ENCODE measurements around the gene CYB561A3. TPM values are rescaled to one million over a fixed set of nuclear protein-coding genes. Genes with fewer than 3 reads are reported as not detected.
"Not testable (repeated sequence)": the region's sequence is repeated elsewhere in the genome, so short reads cannot be mapped to it uniquely, and the experiment has no call there.

The CYB561A3 gene
- 594 TPM for polyA plus RNA-seq

- Mint-ChIP-seq H3K27me3 (no peaks in the 10 kb centered on the region), H3K4me1 (peaks cover 27 to 41% (median 40%) of the 10 kb centered on the region in 3 donors), H3K9me3 (no peaks in the 10 kb centered on the region), H3K36me3 (no peaks in the 10 kb centered on the region), H3K4me3 (peak within 1 kb of the TSS; percentile 94 to 100 (median 98)), H3K27ac (peak within 1 kb of the TSS; percentile 93 to 98 (median 97))
Measured at GRCh38 chr11:61361741-61362541, at the start of gene CYB561A3, which contains the start of gene TMEM138. CYB561A3 (minus strand) TSS chr11:61361882; CDS start chr11:61356713, 5,169 bp downstream. TMEM138 (plus strand) TSS chr11:61362374; CDS start chr11:61364391, 2,017 bp downstream.

DNA sequence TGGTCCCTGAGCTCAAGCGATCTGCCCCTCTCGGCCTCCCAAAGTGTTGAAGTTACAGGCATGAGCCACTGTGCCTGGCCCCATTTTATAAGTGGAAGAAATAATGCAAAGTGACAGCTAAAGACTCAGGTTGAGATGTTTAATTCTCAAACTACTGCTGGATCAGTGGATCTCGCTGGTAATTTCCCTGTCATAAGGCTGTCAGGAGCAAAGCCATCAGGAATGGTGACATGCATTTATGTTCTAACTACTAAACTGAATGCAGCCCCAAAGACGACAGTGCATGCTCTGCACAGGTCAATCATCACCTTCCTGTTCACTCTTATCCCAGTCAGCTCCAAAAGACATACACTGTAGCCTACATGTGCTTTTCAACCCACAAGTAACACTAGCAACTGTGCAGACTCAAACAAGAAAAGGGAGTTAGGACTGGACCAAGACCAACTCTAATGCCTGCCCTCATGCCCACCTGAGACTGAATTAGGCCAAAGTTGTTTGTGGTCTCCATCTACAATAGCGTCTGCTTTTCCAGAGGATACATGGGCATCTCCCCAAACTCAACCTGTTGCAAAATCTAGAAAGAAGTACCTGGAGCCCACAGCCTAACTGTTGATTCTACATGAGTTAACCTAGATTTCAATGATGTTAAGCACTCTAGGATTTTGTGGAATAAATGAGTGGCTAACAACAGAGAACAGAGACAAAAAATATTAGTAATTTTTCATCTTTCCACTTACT is 45.5 kb upstream of the CYB561A3 start:
- Mint-ChIP-seq H3K9me3 (no peaks in the 10 kb centered on the region), H3K4me1 (peaks cover 0 to 5% (median under 1%) of the 10 kb centered on the region in 3 donors), H3K36me3 (no peaks in the 10 kb centered on the region), H3K4me3 (no peak overlapping the region), H3K27ac (peak overlapping the region in 1 of 3 donors; percentile 72), H3K27me3 (no peaks in the 10 kb centered on the region)

- H3K4me3 Mint-ChIP-seq, result no peak overlapping the region
- H3K27me3 Mint-ChIP-seq, result no peaks in the 10 kb centered on the region
- H3K4me1 Mint-ChIP-seq, result peaks cover 0 to 5% (median 4%) of the 10 kb centered on the region in 3 donors
- H3K9me3 Mint-ChIP-seq, result no peaks in the 10 kb centered on the region
- no peaks in the 10 kb centered on the region for H3K36me3 Mint-ChIP-seq
- H3K27ac Mint-ChIP-seq, result peak overlapping the region in 1 of 3 donors; percentile 31
Measured at GRCh38 chr11:61406067-61406466, 44.4 kb upstream of the CYB561A3 start.

DNA sequence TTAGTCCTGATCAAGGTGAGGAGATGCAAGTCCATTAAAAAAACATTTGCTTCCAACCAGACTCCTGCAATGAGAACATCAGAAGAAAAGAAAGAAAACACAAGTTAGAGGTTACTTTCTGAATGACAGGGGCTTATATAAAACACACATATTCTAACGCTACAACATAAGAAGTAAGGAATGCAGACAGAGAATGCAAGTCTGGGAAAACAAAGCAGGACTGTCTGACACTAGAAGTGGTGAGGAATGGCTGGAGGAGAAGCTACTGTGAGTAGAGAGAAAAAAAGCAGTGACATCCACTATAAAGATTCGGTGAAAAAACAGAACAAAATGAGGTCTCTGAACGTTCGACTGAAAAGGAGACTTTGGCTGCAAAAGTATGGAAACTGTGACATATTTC is 43.0 kb upstream of the CYB561A3 start:
- Mint-ChIP-seq H3K9me3 (no peaks in the 10 kb centered on the region), H3K4me3 (no peak overlapping the region), H3K4me1 (peaks cover 0 to 5% (median 4%) of the 10 kb centered on the region in 3 donors), H3K27me3 (no peaks in the 10 kb centered on the region), H3K27ac (no peak overlapping the region), H3K36me3 (no peaks in the 10 kb centered on the region)

DNA sequence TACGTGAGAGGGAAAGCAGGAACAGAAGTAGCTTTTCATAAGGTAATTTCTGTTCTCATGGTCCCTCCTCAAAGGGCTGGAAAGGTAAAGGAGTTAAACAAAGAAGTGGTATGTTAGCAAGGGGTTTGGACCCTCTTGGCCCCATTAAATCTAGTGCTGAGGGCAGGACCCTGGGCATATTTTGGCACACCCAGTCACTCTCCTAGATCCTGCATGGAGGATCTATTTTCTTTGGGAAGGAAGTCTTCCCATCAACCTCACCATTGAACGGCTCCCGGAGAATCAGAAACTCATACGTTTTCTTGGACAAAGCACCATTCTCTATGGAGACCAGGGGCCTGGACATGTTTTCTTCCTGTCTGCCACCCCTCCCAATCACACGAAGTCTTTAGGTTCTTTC is 42.4 kb upstream of the CYB561A3 start:
- Mint-ChIP-seq H3K9me3 (no peaks in the 10 kb centered on the region), H3K4me1 (peaks cover 0 to 5% (median 4%) of the 10 kb centered on the region in 3 donors), H3K36me3 (no peaks in the 10 kb centered on the region)

DNA sequence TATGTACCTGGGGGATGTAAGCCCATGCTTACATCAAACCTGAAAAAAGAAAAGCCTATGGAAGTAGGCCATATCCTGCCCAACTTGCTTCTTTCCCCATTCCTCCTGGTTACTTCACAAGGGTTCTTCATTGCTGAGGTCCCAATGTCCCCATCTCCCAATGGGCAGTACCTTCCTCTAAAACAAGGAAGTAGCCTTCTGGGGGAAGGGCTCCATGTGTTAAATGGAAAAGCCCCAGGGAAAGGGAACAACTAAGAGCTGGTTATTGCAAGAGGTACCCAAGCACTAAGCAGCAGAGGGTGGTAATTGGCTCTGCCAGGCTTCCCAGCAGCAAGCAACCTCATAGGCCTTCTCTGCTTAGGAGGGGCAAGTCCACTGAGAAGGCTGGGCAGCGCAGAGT is 42.0 kb upstream of the CYB561A3 start:
- Mint-ChIP-seq H3K9me3 (no peaks in the 10 kb centered on the region), H3K4me1 (peaks cover 0 to 5% (median 4%) of the 10 kb centered on the region in 3 donors), H3K27ac (peak overlapping the region in 2 of 3 donors; percentile 14 to 35), H3K36me3 (no peaks in the 10 kb centered on the region), H3K4me3 (no peak overlapping the region), H3K27me3 (no peaks in the 10 kb centered on the region)

More for the DNA sequence above, 42.4 kb upstream of the CYB561A3 start:
- Mint-ChIP-seq H3K4me3 (no peak overlapping the region), H3K27ac (peak overlapping the region in 1 of 3 donors; percentile 14), H3K27me3 (no peaks in the 10 kb centered on the region)

- Mint-ChIP-seq H3K36me3 (no peaks in the 10 kb centered on the region), H3K4me3 (no peak overlapping the region), H3K27me3 (no peaks in the 10 kb centered on the region), H3K27ac (no peak overlapping the region), H3K9me3 (no peaks in the 10 kb centered on the region), H3K4me1 (peaks cover 0 to 4% (median 2%) of the 10 kb centered on the region in 3 donors)
Measured at GRCh38 chr11:61401573-61401972, 39.9 kb upstream of the CYB561A3 start.

GRCh38 chr11:61401173-61401572 is 39.5 kb upstream of the CYB561A3 start:
- Mint-ChIP-seq H3K27ac (peak overlapping the region in 2 of 3 donors; percentile 2 to 44), H3K36me3 (no peaks in the 10 kb centered on the region), H3K4me1 (peaks cover 0 to 4% (median 2%) of the 10 kb centered on the region in 3 donors), H3K27me3 (no peaks in the 10 kb centered on the region), H3K9me3 (no peaks in the 10 kb centered on the region), H3K4me3 (no peak overlapping the region)

- H3K4me1 Mint-ChIP-seq, result peaks cover 13 to 19% (median 14%) of the 10 kb centered on the region in 3 donors
- H3K36me3 Mint-ChIP-seq, result peaks cover 3% of the 10 kb centered on the region
- peak overlapping the region; percentile 92 to 100 (median 96) for H3K4me3 Mint-ChIP-seq
- no peaks in the 10 kb centered on the region for H3K9me3 Mint-ChIP-seq
- peak overlapping the region; percentile 74 to 96 (median 95) for H3K27ac Mint-ChIP-seq
- no peaks in the 10 kb centered on the region for H3K27me3 Mint-ChIP-seq
Measured at GRCh38 chr11:61392981-61393595, 31.4 kb upstream of the CYB561A3 start.

DNA sequence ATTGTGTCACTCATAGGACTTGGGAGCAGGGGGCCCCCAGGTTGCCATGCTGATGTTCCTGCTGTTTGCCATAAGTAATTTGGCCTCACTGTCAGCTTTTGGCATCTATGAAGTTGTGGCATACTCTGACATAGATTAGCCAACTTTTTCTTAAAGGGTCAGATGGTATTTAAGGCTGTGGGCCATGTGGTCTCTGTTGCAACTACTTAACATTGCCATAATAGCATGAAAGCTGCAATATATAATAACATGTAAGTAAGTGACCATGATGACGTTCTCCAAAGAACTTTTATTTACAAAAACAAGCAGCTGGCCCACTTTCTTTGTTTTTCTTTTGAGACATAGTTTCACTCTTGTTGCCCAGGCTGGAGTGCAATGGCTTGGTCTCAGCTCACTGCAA is 28.5 kb upstream of the CYB561A3 start:
- Mint-ChIP-seq H3K36me3 (peaks cover 2% of the 10 kb centered on the region), H3K4me3 (peak overlapping the region in 3 of 4 donors; percentile 9 to 77 (median 25)), H3K9me3 (no peaks in the 10 kb centered on the region), H3K27ac (peak overlapping the region in 1 of 3 donors; percentile 62), H3K27me3 (no peaks in the 10 kb centered on the region), H3K4me1 (peaks cover 18 to 22% (median 19%) of the 10 kb centered on the region in 3 donors)

DNA sequence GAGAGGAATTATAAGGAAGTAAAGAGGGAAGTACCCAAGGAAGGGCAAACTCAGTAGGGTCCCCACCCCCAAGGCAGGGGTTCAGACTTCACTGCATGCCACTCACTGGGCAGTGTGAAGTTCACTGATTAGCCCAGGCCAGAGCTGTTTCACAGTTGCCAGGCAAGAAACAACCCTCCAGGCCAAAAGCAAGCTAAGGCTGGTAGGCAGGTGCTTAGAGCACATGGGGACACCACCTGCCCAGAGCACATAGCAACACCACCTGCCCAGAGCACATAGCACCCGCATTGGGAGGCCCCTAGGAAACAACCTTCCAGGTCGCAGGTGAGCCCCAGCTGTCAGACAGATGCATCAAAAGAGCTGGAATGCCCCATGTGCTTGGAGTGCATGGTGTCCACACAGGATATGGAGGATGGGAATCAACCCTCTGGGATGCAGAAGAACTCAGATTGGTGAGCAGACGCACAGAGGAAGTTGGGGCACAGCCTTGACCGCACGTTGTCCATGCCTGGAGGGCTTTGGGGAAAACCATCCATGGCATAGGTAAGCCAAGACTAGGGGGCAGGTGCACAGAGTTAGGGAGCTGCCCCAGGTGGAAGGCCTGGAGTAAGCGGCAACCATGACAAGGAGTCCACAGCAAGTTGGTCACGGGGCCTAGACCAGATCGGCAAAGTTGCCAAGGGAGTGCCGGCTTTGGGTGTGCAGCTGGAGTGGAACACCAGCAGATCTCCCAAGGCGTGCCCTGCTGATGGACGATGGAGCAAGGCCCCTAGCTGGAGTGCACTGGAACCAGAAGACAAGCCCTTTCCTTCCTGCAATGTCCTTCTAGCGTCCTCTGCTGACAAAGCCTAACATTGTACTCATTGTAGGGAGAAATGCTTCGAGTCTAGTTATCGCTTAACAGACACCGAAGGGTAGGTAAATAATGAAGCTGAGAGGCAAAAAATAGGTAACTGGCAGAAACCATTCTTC is 22.9 kb upstream of the CYB561A3 start:
- peaks cover 1% of the 10 kb centered on the region for H3K36me3 Mint-ChIP-seq
- no peak overlapping the region for H3K4me3 Mint-ChIP-seq
- no peak overlapping the region for H3K27ac Mint-ChIP-seq
- H3K4me1 Mint-ChIP-seq, result peaks cover 0 to 12% (median 5%) of the 10 kb centered on the region in 3 donors
- H3K27me3 Mint-ChIP-seq, result no peaks in the 10 kb centered on the region
- no peaks in the 10 kb centered on the region for H3K9me3 Mint-ChIP-seq

DNA sequence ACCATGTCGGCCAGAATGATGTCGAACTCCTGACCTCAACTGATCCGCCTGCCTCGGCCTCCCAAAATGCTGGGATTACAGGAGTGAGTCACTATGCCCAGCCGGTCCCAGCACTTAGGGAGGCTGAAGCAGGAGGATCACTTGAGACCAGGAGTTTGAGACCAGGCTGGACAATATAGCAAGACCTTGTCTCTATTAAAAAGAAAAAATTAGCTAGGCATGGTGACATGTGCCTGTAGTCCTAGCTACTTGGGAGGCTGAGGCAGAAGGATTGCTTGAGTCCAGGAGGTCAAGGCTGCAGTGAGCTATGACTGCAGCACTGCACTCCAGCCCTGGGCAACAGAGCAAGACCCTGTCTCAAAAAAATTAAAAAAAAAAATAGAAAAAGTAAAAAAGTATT is 22.2 kb upstream of the CYB561A3 start:
- H3K4me3 Mint-ChIP-seq, H3K9me3 Mint-ChIP-seq, H3K27ac Mint-ChIP-seq, H3K36me3 Mint-ChIP-seq, H3K27me3 Mint-ChIP-seq: not testable (repeated sequence)
- H3K4me1 Mint-ChIP-seq, result peaks cover 0 to 12% (median 5%) of the 10 kb centered on the region in 3 donors

DNA sequence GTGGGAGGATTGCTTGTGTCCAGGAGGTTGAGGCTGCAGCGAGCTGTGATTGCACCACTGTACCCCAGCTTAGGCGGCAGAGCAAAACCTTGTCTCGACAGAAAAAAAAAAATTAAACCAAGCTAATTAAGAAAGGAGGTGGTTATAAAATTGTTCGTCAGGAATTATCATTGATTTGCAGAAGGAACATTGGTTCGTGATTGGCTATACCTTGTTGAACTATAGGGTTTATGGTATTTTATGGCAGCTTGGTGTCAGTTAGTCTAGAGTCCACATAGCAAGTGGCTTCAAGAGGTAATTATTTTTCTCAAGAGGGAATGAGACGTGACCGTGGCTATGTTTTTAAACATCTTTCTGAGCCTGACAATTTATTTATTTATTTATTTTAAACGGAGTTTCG is 19.2 kb upstream of the CYB561A3 start:
- H3K27me3 Mint-ChIP-seq, result no peaks in the 10 kb centered on the region
- no peak overlapping the region for H3K27ac Mint-ChIP-seq
- no peaks in the 10 kb centered on the region for H3K9me3 Mint-ChIP-seq
- H3K4me1 Mint-ChIP-seq, result peaks cover 0 to 12% (median 5%) of the 10 kb centered on the region in 3 donors
- H3K36me3 Mint-ChIP-seq, result peaks cover 5% of the 10 kb centered on the region
- H3K4me3 Mint-ChIP-seq, result no peak overlapping the region

Data from IgD-negative memory B cell (primary cell).